CD4-positive, alpha-beta T cell treated with Interleukin-1 beta for 1 hour (primary cell): Measurements from ENCODE around the gene PLD2.
"Not testable (repeated sequence)": the region's sequence is repeated elsewhere in the genome, so short reads cannot be mapped to it uniquely, and the experiment has no call there.

Source experiments
- DNase-seq, 2 donors: peaks; one replicate each; pipeline ENCODE4 v3.0.0-alpha.2; 2020 to 2022

Gene PLD2

DNA sequence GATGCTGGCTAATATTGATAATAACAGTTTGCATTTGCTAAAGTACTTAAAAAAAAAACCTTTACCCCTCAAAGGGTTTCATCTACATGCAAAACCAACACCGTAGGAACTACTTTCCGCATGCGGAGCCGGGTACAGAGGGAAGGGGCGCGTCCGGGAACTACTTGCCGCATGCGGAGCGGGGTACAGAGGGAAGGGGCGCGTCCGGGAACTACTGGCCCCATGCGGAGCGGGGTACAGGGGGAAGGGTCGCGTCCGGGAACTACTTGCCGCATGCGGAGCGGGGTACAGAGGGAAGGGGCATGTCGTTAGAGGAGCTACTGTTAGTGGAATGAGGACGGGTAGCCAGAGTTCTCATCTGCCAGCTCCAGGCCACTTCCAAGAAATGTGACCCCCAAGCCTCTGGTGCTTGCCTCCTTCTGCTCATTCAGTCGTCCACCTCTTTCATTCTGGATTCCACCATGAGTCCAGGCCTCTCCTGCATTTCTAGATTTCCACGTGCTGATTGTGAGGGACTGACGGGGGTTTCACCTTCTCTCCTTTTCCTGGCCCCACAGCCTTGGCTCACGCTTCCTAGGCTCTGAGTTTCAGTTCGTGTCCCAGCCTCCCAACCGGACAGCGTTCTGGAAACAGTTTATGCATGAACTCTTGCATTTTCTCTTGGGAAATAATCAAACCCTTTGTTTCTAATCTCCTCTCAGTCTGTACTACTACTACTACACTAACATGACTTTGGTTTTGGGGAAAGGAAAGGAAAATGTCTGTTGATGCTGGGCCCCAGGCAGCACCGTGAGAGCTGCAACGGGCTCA is 53.1 kb downstream of the PLD2 start:
- DNase-seq: no peak

DNA sequence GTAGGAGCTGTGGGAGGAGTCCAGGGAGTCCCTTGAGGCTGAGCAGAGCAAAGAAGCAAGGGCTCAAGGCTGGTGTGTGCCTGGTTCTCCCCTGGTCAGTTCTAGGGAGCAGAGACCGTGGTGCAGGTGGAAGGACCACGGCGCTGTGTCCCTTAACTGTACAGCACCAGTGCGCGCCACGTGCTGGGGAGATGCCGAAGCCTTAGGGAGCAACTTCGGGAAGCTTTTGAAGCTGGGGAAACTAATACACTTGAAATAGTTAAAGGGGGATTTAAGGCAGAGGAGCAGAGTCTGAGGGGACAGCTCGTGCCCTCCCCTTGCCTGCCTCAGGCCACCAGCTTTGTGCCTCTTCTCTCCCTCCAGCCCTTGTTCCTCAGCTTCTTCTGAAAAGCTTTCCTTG is 53.7 kb downstream of the PLD2 start:
- no peak for DNase-seq

DNA sequence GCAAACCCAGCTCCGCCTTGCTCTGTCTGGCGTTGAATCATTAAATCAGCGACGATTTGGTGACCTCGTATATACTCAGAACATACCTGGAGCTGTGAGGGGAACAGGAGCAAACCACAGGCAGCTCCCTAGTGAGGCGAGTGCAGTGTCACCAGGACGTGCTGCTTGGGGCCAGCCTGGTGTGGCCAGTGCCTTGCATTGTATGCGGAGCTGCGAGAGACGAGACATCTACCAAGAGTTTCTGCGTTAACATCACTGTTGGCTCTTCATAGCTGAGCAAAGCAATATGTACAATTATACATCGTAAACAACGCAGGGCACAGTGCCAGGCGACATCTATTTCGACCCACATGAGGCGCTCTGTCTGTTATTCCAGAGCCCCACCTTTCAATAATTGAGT is 54.1 kb downstream of the PLD2 start:
- no peak for DNase-seq

DNA sequence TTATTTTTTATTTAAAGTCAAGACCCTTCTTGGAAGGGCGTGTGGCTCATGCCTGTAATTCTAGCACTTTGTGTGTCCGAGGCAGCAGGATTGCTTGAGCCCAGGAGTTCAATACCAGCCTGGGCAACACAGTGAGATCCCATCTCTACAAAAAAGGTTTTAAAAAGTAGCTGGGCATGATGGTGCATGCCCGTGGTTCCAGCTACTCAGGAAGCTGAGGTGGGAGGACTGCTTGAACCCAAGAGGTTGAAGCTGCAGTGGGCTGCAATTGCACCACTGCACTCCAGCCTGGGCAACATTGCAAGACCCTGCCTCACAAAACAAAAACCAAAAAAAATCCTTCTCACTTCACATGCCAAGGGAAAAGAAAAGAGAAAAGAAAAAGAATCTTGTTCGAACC is 55.8 kb downstream of the PLD2 start:
- no peak for DNase-seq

DNA sequence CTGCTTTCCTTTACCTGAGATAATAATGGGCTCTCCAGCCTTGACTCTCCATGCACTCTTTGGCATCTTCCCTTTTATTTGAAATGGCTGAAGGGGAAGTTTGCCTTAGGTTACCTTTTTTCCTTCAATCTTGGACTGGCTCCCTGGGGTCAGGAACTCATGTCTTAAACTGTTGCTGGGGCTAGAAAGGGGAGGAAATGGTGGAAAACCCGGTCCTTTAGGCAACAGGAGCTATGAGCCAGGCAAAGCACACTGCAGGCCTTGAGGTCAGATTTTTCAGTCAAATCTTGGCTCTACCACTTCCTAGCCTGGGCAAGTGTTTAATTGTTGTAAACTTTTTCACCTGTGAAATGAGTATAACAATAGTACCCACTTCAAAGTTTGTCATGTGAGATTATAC is 56.4 kb downstream of the PLD2 start:
- no peak for DNase-seq

DNA sequence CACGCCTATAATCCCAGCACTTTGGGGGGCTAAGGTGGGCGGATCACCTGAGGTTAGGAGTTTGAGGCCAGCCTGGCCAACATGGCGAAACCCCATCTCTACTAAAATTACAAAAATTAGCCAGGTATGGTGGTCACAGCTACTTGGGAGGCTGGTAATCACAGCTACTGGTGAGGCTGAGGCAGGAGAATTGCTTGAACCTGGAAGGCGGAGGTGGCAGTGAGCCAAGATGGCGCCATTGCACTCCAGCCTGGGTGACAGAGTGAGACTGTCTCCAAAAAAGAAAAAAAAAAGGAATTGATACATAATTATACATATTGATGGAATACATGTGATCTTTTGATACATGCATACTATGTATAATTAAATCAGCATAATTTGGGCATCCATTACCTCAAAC is 60.6 kb downstream of the PLD2 start:
- DNase-seq: not testable (repeated sequence)

DNA sequence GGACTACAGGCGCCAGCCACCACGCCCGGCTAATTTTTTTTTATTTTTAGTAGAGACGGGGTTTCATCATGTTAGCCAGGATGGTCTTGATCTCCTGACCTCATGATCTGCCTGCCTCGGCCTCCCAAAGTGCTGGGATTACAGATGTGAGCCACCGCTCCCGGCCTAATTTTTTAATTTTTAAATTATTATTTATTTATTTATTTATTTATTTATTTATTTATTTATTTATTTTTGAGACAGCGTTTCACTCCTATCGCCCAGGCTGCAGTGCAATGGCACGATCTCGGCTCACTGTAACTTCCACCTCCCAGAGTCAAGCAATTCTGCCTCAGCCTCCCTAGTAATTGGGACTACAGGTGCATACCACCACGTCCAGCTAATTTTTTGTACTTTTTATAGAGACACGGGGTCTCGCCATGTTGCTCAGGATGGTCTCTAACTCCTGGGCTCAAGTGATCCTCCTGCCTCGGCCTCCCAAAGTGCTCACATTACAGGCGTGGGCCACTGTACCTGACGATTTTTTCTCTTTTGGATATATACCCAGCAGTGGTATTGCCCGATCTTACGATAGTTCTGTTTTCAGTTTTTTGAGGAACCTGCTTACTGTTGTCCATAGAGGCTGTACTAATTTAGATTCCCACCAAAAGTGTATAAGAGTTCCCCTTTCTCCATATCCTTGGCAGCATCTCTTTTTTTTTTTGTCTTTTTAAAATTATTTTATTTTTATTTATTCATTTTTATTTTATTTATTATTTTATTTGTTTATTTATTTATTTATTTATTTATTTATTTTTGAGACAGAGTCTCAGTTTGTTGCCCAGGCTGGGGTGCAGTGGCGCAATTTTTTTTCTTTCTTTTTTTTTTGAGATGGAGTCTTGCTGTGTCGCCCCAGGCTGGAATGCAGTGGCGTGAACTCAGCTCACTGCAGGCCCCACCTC is 62.4 kb downstream of the PLD2 start:
- DNase-seq: not testable (repeated sequence)

DNA sequence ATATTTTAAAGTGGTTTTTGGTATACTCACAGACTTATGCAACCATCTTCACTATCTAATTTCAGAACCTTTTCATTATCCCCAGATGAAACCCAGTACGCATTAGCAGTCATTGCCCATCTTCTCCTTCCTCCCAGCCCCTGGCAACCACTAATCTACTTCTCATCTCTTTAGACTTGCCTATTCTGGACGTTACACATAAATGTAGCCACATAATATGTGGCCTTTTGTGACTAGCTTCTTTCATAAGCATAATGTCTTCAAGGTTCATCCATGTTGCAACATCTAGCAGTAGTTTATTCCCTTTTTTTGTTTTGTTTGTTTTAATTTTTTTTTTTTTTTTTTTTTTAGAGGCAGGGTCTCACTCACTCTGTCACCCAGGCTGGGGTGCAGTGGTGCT is 63.9 kb downstream of the PLD2 start:
- DNase-seq: no peak

DNA sequence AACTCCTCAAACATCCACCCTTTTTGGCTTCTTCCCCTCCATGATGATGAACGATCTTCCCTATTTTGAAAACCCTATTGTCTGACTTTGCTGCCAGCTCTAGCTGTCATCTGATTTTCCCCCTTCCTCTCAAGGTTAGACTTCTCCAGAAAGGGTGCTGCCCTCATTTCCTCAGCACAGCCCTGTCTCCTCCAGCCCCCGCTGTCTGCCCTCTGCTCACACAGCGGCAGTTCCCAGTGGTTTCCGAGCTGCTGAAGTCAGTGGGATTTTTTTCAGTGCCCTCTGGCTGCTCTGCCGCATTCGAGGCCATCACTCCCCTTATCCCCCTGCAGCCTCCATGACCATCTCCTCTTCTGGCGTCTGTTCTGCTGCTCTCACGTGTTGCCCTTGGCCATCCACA is 65.8 kb downstream of the PLD2 start:
- no peak for DNase-seq
